ENCODE data around the gene EZH2.

Gene EZH2

DNA sequence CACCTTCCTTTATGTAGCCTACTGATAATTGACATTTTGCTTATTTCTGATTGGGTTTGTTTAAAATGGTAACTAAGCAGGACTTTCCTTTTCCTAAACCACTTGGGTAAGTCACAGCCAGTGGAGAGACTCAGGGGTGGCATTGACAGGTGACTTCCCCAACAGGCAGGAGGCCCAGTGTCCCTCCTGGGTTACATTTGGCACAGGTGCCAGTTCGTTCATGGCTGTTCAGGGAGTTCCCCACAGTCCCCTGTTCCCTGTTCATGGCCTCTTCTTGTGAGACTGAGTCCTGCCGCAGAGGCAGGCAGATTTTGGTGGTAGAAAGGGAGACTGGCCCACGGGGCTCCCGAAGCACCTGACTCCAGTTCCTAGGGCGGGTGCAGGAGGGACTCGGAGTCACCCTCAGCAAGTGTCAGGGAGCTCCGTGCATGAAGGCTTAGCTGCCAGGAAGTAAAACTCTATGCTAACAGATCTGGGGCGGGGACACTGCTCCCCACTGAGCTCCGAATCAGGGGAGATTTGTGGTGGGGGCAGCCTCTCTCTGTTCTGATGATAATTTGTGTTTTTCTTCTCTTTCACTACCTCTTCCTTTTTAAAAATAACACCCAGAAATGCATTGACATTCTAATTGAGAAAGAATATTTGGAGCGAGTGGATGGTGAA is 84.1 kb downstream of the EZH2 start:
- TF ChIP-seq POLR2AphosphoS5 (IDR thresholded peaks at IDR 0.05; ENCODE audit: low read depth, low read length) (no peak), FOXP2 (optimal IDR thresholded peaks at IDR 0.05; ENCODE audit: borderline replicate concordance, extremely low read depth, extremely low read length, insufficient read depth) (no peak), SIN3A (IDR thresholded peaks at IDR 0.05; ENCODE audit: borderline replicate concordance, insufficient read depth, low read length) (no peak), TAF1 (IDR thresholded peaks at IDR 0.05; ENCODE audit: borderline replicate concordance, insufficient read depth, low read length) (no peak)
- TF ChIP-seq, protein P1, sequence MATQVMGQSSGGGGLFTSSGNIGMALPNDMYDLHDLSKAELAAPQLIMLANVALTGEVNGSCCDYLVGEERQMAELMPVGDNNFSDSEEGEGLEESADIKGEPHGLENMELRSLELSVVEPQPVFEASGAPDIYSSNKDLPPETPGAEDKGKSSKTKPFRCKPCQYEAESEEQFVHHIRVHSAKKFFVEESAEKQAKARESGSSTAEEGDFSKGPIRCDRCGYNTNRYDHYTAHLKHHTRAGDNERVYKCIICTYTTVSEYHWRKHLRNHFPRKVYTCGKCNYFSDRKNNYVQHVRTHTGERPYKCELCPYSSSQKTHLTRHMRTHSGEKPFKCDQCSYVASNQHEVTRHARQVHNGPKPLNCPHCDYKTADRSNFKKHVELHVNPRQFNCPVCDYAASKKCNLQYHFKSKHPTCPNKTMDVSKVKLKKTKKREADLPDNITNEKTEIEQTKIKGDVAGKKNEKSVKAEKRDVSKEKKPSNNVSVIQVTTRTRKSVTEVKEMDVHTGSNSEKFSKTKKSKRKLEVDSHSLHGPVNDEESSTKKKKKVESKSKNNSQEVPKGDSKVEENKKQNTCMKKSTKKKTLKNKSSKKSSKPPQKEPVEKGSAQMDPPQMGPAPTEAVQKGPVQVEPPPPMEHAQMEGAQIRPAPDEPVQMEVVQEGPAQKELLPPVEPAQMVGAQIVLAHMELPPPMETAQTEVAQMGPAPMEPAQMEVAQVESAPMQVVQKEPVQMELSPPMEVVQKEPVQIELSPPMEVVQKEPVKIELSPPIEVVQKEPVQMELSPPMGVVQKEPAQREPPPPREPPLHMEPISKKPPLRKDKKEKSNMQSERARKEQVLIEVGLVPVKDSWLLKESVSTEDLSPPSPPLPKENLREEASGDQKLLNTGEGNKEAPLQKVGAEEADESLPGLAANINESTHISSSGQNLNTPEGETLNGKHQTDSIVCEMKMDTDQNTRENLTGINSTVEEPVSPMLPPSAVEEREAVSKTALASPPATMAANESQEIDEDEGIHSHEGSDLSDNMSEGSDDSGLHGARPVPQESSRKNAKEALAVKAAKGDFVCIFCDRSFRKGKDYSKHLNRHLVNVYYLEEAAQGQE (IDR thresholded peaks at IDR 0.05; ENCODE audit: insufficient read depth in 1 of 2, low read depth in 2 of 2, low read length in 2 of 2): no peak

DNA sequence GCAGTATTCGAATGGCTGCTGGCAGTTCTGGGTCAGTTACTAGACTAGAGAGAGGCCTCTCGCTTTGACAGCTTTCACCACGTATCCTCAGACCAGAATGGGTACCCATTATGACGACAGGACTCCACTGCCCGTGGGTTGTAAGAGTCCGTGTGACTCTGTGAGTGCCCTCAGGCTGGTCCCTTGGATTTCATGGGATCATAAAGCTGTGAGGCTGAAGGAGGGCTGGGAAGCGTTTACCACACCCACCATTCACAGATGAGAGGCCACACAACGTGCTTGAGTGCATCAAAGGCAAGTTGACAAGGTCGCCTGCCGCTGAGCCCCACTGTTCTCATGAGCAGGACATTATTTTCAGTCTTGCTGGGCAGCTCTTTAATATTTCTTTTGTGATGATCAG is 87.2 kb downstream of the EZH2 start:
- TF ChIP-seq, protein P1 (IDR thresholded peaks at IDR 0.05; ENCODE audit: insufficient read depth in 1 of 2, low read depth in 2 of 2, low read length in 2 of 2): no peak
- TF ChIP-seq FOXP2 (optimal IDR thresholded peaks at IDR 0.05; ENCODE audit: borderline replicate concordance, extremely low read depth, extremely low read length, insufficient read depth): no peak
- no peak for TF ChIP-seq POLR2AphosphoS5 (IDR thresholded peaks at IDR 0.05; ENCODE audit: low read depth, low read length)
- TF ChIP-seq TAF1 (IDR thresholded peaks at IDR 0.05; ENCODE audit: borderline replicate concordance, insufficient read depth, low read length): no peak
- TF ChIP-seq SIN3A (IDR thresholded peaks at IDR 0.05; ENCODE audit: borderline replicate concordance, insufficient read depth, low read length): no peak

DNA sequence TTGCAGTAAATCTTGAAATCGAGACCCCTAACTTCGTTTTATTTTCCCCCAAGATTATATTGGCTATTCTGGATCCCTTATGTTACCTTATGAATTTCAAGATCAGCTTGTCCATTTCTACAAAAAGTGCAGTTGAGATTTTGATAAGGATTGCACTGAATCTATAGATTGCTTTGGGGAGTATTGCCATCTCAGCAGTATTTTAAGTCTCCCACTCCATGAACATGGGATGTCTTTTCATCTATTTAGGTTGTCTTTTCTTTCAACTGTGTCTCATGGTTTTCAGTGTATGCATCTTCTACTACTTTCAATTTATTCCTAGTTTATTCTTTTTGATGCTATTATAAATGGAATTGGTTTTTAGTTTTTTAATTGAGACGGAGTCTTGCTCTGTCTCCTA is 89.6 kb downstream of the EZH2 start:
- TF ChIP-seq POLR2AphosphoS5 (IDR thresholded peaks at IDR 0.05; ENCODE audit: low read depth, low read length) (no peak), TAF1 (IDR thresholded peaks at IDR 0.05; ENCODE audit: borderline replicate concordance, insufficient read depth, low read length) (no peak), FOXP2 (optimal IDR thresholded peaks at IDR 0.05; ENCODE audit: borderline replicate concordance, extremely low read depth, extremely low read length, insufficient read depth) (no peak), SIN3A (IDR thresholded peaks at IDR 0.05; ENCODE audit: borderline replicate concordance, insufficient read depth, low read length) (no peak)
- TF ChIP-seq, protein P1 (IDR thresholded peaks at IDR 0.05; ENCODE audit: insufficient read depth in 1 of 2, low read depth in 2 of 2, low read length in 2 of 2): no peak

DNA sequence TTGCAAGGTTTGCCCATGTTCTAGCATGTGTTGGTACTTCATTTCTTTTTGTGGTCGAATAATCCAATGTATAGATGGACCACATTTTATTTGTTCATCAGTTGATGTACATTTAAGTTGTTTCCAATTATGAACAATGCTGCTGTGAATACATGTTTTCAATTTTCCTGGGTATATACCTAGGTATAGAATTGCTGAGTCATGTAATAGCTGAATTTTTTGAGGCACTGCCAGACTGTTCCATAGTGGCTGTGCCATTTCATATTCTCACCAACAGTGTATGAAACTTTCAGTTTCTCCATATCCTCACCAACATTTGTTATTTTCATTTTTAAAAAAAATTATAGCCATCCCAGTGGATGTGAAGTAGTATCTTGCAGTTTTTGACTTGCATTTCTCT is 90.5 kb downstream of the EZH2 start:
- TF ChIP-seq, protein P1 (IDR thresholded peaks at IDR 0.05; ENCODE audit: insufficient read depth in 1 of 2, low read depth in 2 of 2, low read length in 2 of 2): no peak
- TF ChIP-seq FOXP2 (optimal IDR thresholded peaks at IDR 0.05; ENCODE audit: borderline replicate concordance, extremely low read depth, extremely low read length, insufficient read depth): no peak
- TF ChIP-seq SIN3A (IDR thresholded peaks at IDR 0.05; ENCODE audit: borderline replicate concordance, insufficient read depth, low read length): no peak
- no peak for TF ChIP-seq POLR2AphosphoS5 (IDR thresholded peaks at IDR 0.05; ENCODE audit: low read depth, low read length)
- no peak for TF ChIP-seq TAF1 (IDR thresholded peaks at IDR 0.05; ENCODE audit: borderline replicate concordance, insufficient read depth, low read length)
